Dendritic cell treated with granulocyte-macrophage colony-stimulating factor and Interleukin-4, amounts not matched to agents 40 ng/mL and 50 ng/mL, for 4 days (primary cell): Measurements from ENCODE around the gene APMAP.

ENCODE experiments used
- H3K27ac Mint-ChIP-seq: one replicate; pipeline ENCODE4 v1.8.0; 2022; ENCODE audit warnings: mild to moderate bottlenecking, mixed read lengths
- H3K27me3 Mint-ChIP-seq: one replicate; pipeline ENCODE4 v1.8.0; 2022; ENCODE audit warnings: mild to moderate bottlenecking, mixed read lengths
- H3K36me3 Mint-ChIP-seq: one replicate; pipeline ENCODE4 v1.8.0; 2022; ENCODE audit warnings: low read depth, mixed read lengths
- H3K4me1 Mint-ChIP-seq: one replicate; pipeline ENCODE4 v1.8.0; 2022; ENCODE audit warnings: low read depth, mixed read lengths
- H3K4me3 Mint-ChIP-seq: one replicate; pipeline ENCODE4 v1.8.0; 2022; ENCODE audit warnings: mild to moderate bottlenecking, moderate library complexity, mixed read lengths
- H3K9me3 Mint-ChIP-seq: one replicate; pipeline ENCODE4 v1.8.0; 2022; ENCODE audit warnings: mixed read lengths
- intact Hi-C: fragments of 100-400 bp; cut with micrococcal nuclease; formaldehyde crosslinking; loops from one replicate; pipeline ENCODE4 v1.15.0; 2022

The APMAP gene

GRCh38 chr20:24968278-24968800, 24.2 kb downstream of the APMAP start:
- H3K9me3 Mint-ChIP-seq, result no peaks in the 10 kb centered on the region
- intact Hi-C loops, result no loop called here
- H3K27ac Mint-ChIP-seq, result peak overlapping the region; percentile 54
- H3K4me1 Mint-ChIP-seq, result peaks cover 38% of the 10 kb centered on the region
- no peak overlapping the region for H3K4me3 Mint-ChIP-seq
- H3K36me3 Mint-ChIP-seq, result peaks cover 99% of the 10 kb centered on the region
- H3K27me3 Mint-ChIP-seq, result no peaks in the 10 kb centered on the region

GRCh38 chr20:24966317-24967012, 26.1 kb downstream of the APMAP start:
- Mint-ChIP-seq H3K36me3 (peaks cover 99% of the 10 kb centered on the region), H3K4me1 (peaks cover 21% of the 10 kb centered on the region), H3K27ac (no peak overlapping the region), H3K27me3 (no peaks in the 10 kb centered on the region), H3K4me3 (no peak overlapping the region), H3K9me3 (no peaks in the 10 kb centered on the region)
- intact Hi-C loops, result no loop called here

- Mint-ChIP-seq H3K27me3 (no peaks in the 10 kb centered on the region), H3K4me3 (no peak overlapping the region), H3K9me3 (no peaks in the 10 kb centered on the region), H3K36me3 (peaks cover 98% of the 10 kb centered on the region), H3K27ac (peak overlapping the region; percentile 55), H3K4me1 (peaks cover 11% of the 10 kb centered on the region)
- intact Hi-C loops, result no loop called here
These were observed 27.3 kb downstream of the APMAP start for GRCh38 chr20:24965065-24965919.

GRCh38 chr20:24964506-24964840, 28.1 kb downstream of the APMAP start:
- intact Hi-C loops, result no loop called here
- no peaks in the 10 kb centered on the region for H3K27me3 Mint-ChIP-seq
- H3K9me3 Mint-ChIP-seq, result no peaks in the 10 kb centered on the region
- H3K36me3 Mint-ChIP-seq, result peaks cover 98% of the 10 kb centered on the region
- peaks cover 4% of the 10 kb centered on the region for H3K4me1 Mint-ChIP-seq
- H3K27ac Mint-ChIP-seq, result no peak overlapping the region
- H3K4me3 Mint-ChIP-seq, result no peak overlapping the region

- no peak overlapping the region for H3K27ac Mint-ChIP-seq
- no peak overlapping the region for H3K4me3 Mint-ChIP-seq
- intact Hi-C loops, result no loop called here
- no peaks in the 10 kb centered on the region for H3K27me3 Mint-ChIP-seq
- H3K9me3 Mint-ChIP-seq, result no peaks in the 10 kb centered on the region
- H3K36me3 Mint-ChIP-seq, result peaks cover 98% of the 10 kb centered on the region
- no peaks in the 10 kb centered on the region for H3K4me1 Mint-ChIP-seq
These were observed 28.7 kb downstream of the APMAP start for GRCh38 chr20:24963672-24964505.

- Mint-ChIP-seq H3K4me3 (no peak overlapping the region), H3K9me3 (no peaks in the 10 kb centered on the region), H3K36me3 (peaks cover 98% of the 10 kb centered on the region), H3K27me3 (no peaks in the 10 kb centered on the region), H3K27ac (no peak overlapping the region), H3K4me1 (no peaks in the 10 kb centered on the region)
- intact Hi-C loops, result no loop called here
These were observed 30.0 kb downstream of the APMAP start for GRCh38 chr20:24962510-24962909.

- Mint-ChIP-seq H3K4me1 (no peaks in the 10 kb centered on the region), H3K27me3 (no peaks in the 10 kb centered on the region), H3K36me3 (peaks cover 98% of the 10 kb centered on the region), H3K4me3 (no peak overlapping the region), H3K9me3 (no peaks in the 10 kb centered on the region), H3K27ac (no peak overlapping the region)
- intact Hi-C loops, result no loop called here
These were observed 30.4 kb downstream of the APMAP start for GRCh38 chr20:24962182-24962492.

GRCh38 chr20:24961384-24962181, 31.0 kb downstream of the APMAP start:
- peaks cover under 1% of the 10 kb centered on the region for H3K4me1 Mint-ChIP-seq
- peaks cover 98% of the 10 kb centered on the region for H3K36me3 Mint-ChIP-seq
- no peak overlapping the region for H3K4me3 Mint-ChIP-seq
- intact Hi-C loops, result no loop called here
- no peak overlapping the region for H3K27ac Mint-ChIP-seq
- no peaks in the 10 kb centered on the region for H3K27me3 Mint-ChIP-seq
- H3K9me3 Mint-ChIP-seq, result no peaks in the 10 kb centered on the region

GRCh38 chr20:24960861-24961260, 31.7 kb downstream of the APMAP start:
- Mint-ChIP-seq H3K36me3 (peaks cover 98% of the 10 kb centered on the region), H3K27ac (peak overlapping the region; percentile 20), H3K4me1 (peaks cover 7% of the 10 kb centered on the region), H3K27me3 (no peaks in the 10 kb centered on the region), H3K9me3 (no peaks in the 10 kb centered on the region), H3K4me3 (no peak overlapping the region)
- intact Hi-C loops, result no loop called here

- no peaks in the 10 kb centered on the region for H3K9me3 Mint-ChIP-seq
- no peak overlapping the region for H3K4me3 Mint-ChIP-seq
- H3K4me1 Mint-ChIP-seq, result peaks cover 12% of the 10 kb centered on the region
- intact Hi-C loops, result no loop called here
- peak overlapping the region; percentile 20 for H3K27ac Mint-ChIP-seq
- no peaks in the 10 kb centered on the region for H3K27me3 Mint-ChIP-seq
- peaks cover 98% of the 10 kb centered on the region for H3K36me3 Mint-ChIP-seq
These were observed 32.2 kb downstream of the APMAP start for GRCh38 chr20:24960302-24960801.

GRCh38 chr20:24959591-24960301, 32.8 kb downstream of the APMAP start:
- intact Hi-C loops, result no loop called here
- Mint-ChIP-seq H3K4me3 (no peak overlapping the region), H3K27ac (no peak overlapping the region), H3K4me1 (peaks cover 18% of the 10 kb centered on the region), H3K9me3 (no peaks in the 10 kb centered on the region), H3K27me3 (no peaks in the 10 kb centered on the region), H3K36me3 (peaks cover 97% of the 10 kb centered on the region)

GRCh38 chr20:24958506-24959385, 33.8 kb downstream of the APMAP start:
- H3K36me3 Mint-ChIP-seq, result peaks cover 93% of the 10 kb centered on the region
- H3K4me3 Mint-ChIP-seq, result no peak overlapping the region
- intact Hi-C loops, result no loop called here
- no peaks in the 10 kb centered on the region for H3K9me3 Mint-ChIP-seq
- no peaks in the 10 kb centered on the region for H3K27me3 Mint-ChIP-seq
- H3K27ac Mint-ChIP-seq, result peak overlapping the region; percentile 78
- peaks cover 26% of the 10 kb centered on the region for H3K4me1 Mint-ChIP-seq
